Cardiac atrium fibroblast (primary cell): Measurements from ENCODE around the gene CAPN6. TPM values are rescaled to one million over a fixed set of nuclear protein-coding genes. Genes with fewer than 3 reads are reported as not detected.

Experiments
- total RNA-seq: library from RNA; depleted of rRNA; stranded (reverse); fragments of >200 nt; gene quantifications from 2 replicates; pipeline ENCODE4 v1.2.3, GENCODE V29; 2015

Gene CAPN6
- not detected in 2 replicates for total RNA-seq

GRCh38 chrX:111270339-111270738 is at the start of gene CAPN6:
CAPN6 (minus strand) TSS chrX:111270483; CDS start chrX:111263936, 6,547 bp downstream.

Other genes starting within 250 kb of the CAPN6 start
- 0.32 TPM in 1 of 2 replicates, not detected in the other for gene PAK3, start 174.3 kb downstream of the CAPN6 start, total RNA-seq
- gene DCX, start 141.7 kb upstream of the CAPN6 start, total RNA-seq, result not detected in 2 replicates
- gene SERTM2, start 241.2 kb upstream of the CAPN6 start, total RNA-seq, result not detected in 2 replicates